HepG2 (cell line): ENCODE data around the gene GNAZ. TPM values are rescaled to one million over a fixed set of nuclear protein-coding genes. Genes with fewer than 3 reads are reported as not detected.
A peak's percentile ranks its signal among the peaks of the same experiment; 100 is the strongest.

Source experiments
- CAMTA2 ChIP-seq: sonication (generic); formaldehyde crosslinking; IDR thresholded peaks from 2 replicates; pipeline ENCODE4 v1.4.0; 2020; ENCODE audit warnings: mild to moderate bottlenecking, missing genetic modification reagents, borderline replicate concordance
- CREB1 ChIP-seq, 2 experiments: fragments of 450-650 bp in 1 of 2; IDR thresholded peaks; 2 replicates each; pipeline ENCODE4 v1.6.1; 2016 to 2017; ENCODE audit warnings: control low read depth in 1 of 2, mild to moderate bottlenecking in 1 of 2, missing compliant biosample characterization in 1 of 2, missing genetic modification characterization in 1 of 2
- HNRNPL ChIP-seq: fragments of 200-400 bp; formaldehyde crosslinking; IDR thresholded peaks from 2 replicates; pipeline ENCODE4 v1.6.1; 2017; ENCODE audit warnings: mild to moderate bottlenecking, low read depth, low read length
- IRF9 ChIP-seq: sonication (generic); formaldehyde crosslinking; IDR thresholded peaks from 2 replicates; pipeline ENCODE4 v1.8.0; 2022; ENCODE audit warnings: missing genetic modification reagents, mild to moderate bottlenecking, borderline replicate concordance
- NR2F1 ChIP-seq, 2 experiments: fragments of 450-650 bp in 1 of 2; formaldehyde crosslinking in 1 of 2; IDR thresholded peaks; 2 replicates each; pipeline versions ENCODE4 v1.5.0 to v1.6.1; 2016 to 2020; ENCODE audit warnings: mild to moderate bottlenecking in 1 of 2, missing compliant biosample characterization in 1 of 2, missing genetic modification reagents in 1 of 2, moderate library complexity in 1 of 2
- PTBP1 ChIP-seq: fragments of 200-400 bp; formaldehyde crosslinking; IDR thresholded peaks from 2 replicates; pipeline ENCODE4 v1.6.1; 2018; ENCODE audit warnings: low read length, low read depth; ENCODE audit not compliant: poor library complexity, severe bottlenecking
- SALL1 ChIP-seq: sonication (generic); formaldehyde crosslinking; IDR thresholded peaks from 2 replicates; pipeline ENCODE4 v1.8.0; 2022; ENCODE audit warnings: mild to moderate bottlenecking, missing genetic modification reagents
- SRF ChIP-seq: IDR thresholded peaks from 2 replicates; pipeline ENCODE4 v1.6.1; 2011; ENCODE audit warnings: mild to moderate bottlenecking, low read depth, low read length, moderate library complexity
- ZBTB39 ChIP-seq: sonication (generic); formaldehyde crosslinking; IDR thresholded peaks from 2 replicates; pipeline ENCODE4 v1.5.0; 2020; ENCODE audit warnings: missing genetic modification reagents
- ZFX ChIP-seq: sonication (generic); formaldehyde crosslinking; IDR thresholded peaks from 2 replicates; pipeline ENCODE4 v1.4.0; 2020; ENCODE audit warnings: mild to moderate bottlenecking, low read depth, missing genetic modification reagents, moderate library complexity
- ZNF281 ChIP-seq: sonication (generic); formaldehyde crosslinking; IDR thresholded peaks from 2 replicates; pipeline ENCODE4 v1.4.0; 2020; ENCODE audit warnings: missing genetic modification reagents, borderline replicate concordance
- ZNF414 ChIP-seq: sonication (generic); formaldehyde crosslinking; IDR thresholded peaks from 2 replicates; pipeline ENCODE4 v1.5.0; 2020; ENCODE audit warnings: missing genetic modification reagents
- polyA plus RNA-seq, 8 experiments: library from polyadenylated mRNA; depleted of rRNA in 3 of 8; stranded (reverse) in 7 of 8; unstranded in 1 of 8; fragments of >200 nt; fragmentation: Illumina TruSeq in 4 of 8; extraction: Trizol in 4 of 8; gene quantifications; 2 replicates each; pipeline versions ENCODE4 v1.2.1 to v1.2.3, GENCODE V29; 2011 to 2016; ENCODE audit warnings: low read depth in 4 of 8, missing spikeins in 1 of 8, mixed read lengths in 1 of 8; ENCODE audit not compliant: insufficient read depth in 1 of 8
- total RNA-seq, 5 experiments: library from RNA; depleted of rRNA; stranded (reverse); fragments of >200 nt; fragmentation: Illumina TruSeq; extraction: Trizol; gene quantifications; 2 replicates each; pipeline ENCODE4 v1.2.3, GENCODE V29; 2016; ENCODE audit warnings: low read depth in 1 of 5
- TF ChIP-seq, protein P1 (sequence below): sonication (generic); formaldehyde crosslinking; IDR thresholded peaks from 2 replicates; pipeline ENCODE4 v1.4.0; 2020; ENCODE audit warnings: mild to moderate bottlenecking, missing genetic modification reagents

The GNAZ gene
- total and polyA plus RNA-seq, 2 of the 13 experiments (the other 11 are each of a cell fraction or from before 2014, with no cell fraction given) = 11.4 to 22.3 TPM

GRCh38 chr22:23161574-23161973, 91.3 kb downstream of the GNAZ start (continued):
- TF ChIP-seq PTBP1 = no peak
- TF ChIP-seq ZBTB39 (CRISPR knock-in tag) = peak; percentile 39; the same call in 1 of the 2 replicates
- TF ChIP-seq SALL1 = peak; percentile 12; the same call in 1 of the 2 replicates
- no peak for TF ChIP-seq CREB1 (IDR thresholded peaks at IDR 0.05)
- TF ChIP-seq CREB1 (CRISPR knock-in tag; IDR thresholded peaks at IDR 0.05) = no peak
- TF ChIP-seq, protein P1, sequence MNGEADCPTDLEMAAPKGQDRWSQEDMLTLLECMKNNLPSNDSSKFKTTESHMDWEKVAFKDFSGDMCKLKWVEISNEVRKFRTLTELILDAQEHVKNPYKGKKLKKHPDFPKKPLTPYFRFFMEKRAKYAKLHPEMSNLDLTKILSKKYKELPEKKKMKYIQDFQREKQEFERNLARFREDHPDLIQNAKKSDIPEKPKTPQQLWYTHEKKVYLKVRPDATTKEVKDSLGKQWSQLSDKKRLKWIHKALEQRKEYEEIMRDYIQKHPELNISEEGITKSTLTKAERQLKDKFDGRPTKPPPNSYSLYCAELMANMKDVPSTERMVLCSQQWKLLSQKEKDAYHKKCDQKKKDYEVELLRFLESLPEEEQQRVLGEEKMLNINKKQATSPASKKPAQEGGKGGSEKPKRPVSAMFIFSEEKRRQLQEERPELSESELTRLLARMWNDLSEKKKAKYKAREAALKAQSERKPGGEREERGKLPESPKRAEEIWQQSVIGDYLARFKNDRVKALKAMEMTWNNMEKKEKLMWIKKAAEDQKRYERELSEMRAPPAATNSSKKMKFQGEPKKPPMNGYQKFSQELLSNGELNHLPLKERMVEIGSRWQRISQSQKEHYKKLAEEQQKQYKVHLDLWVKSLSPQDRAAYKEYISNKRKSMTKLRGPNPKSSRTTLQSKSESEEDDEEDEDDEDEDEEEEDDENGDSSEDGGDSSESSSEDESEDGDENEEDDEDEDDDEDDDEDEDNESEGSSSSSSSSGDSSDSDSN (CRISPR knock-in tag) = no peak
- TF ChIP-seq NR2F1 (CRISPR knock-in tag; IDR thresholded peaks at IDR 0.05) = peak; percentile 49 to 51; a peak in 2 of 4 replicates
- peak; percentile 77; the same call in 1 of the 2 replicates for TF ChIP-seq SRF
- TF ChIP-seq CAMTA2 = no peak
- no peak for TF ChIP-seq ZNF281 (CRISPR knock-in tag)
- no peak for TF ChIP-seq ZNF414 (CRISPR knock-in tag)
- TF ChIP-seq HNRNPL = 0 out of 2 replicates have a peak, but pooled peaks have one; percentile 38
- 0 out of 2 replicates have a peak, but pooled peaks have one; percentile 15 for TF ChIP-seq IRF9 (CRISPR knock-in tag)
- peak; percentile 51; the same call in 1 of the 2 replicates for TF ChIP-seq ZFX (CRISPR knock-in tag)
